Endometrial microvascular endothelial cells (primary cell): ENCODE data around the gene GNAI2. TPM values are rescaled to one million over a fixed set of nuclear protein-coding genes. Genes with fewer than 3 reads are reported as not detected.

ENCODE experiments used
- in situ Hi-C: cut with HindIII; loops from 2 replicates; pipeline ENCODE4 v1.10.0; 2017; ENCODE audit warnings: low sequenced_read_pairs, low pct_unique_long_range_greater_than_20kb; ENCODE audit errors: inconsistent ontology term
- total RNA-seq: library from RNA; depleted of rRNA; stranded (reverse); fragments of >200 nt; gene quantifications from one replicate; pipeline ENCODE4 v1.2.3, GENCODE V29; 2015; ENCODE audit errors: inconsistent ontology term

The GNAI2 gene
- total RNA-seq, 1 donor from 2014 or later: 611 TPM

- in situ Hi-C loops: loop anchor here (10.0 kb wide), 1 partner anchor 94 kb away; no protein-coding TSS in a partner anchor
These were observed 5.2 kb downstream of the GNAI2 start for GRCh38 chr3:50241163-50241562.

- in situ Hi-C loops: loop anchor here (10.0 kb wide), 1 partner anchor 93 kb away; no protein-coding TSS in a partner anchor
These were observed 5.8 kb downstream of the GNAI2 start for GRCh38 chr3:50241713-50242380.

GRCh38 chr3:50242381-50242770, 6.4 kb downstream of the GNAI2 start:
- in situ Hi-C loops: loop anchor here (10.0 kb wide), 1 partner anchor 92 kb away; no protein-coding TSS in a partner anchor

GRCh38 chr3:50242851-50243542, 7.0 kb downstream of the GNAI2 start:
- in situ Hi-C loops: loop anchor here (10.0 kb wide), 1 partner anchor 92 kb away; no protein-coding TSS in a partner anchor

GRCh38 chr3:50243543-50243895, 7.5 kb downstream of the GNAI2 start:
- in situ Hi-C loops: loop anchor here (10.0 kb wide), 1 partner anchor 91 kb away; no protein-coding TSS in a partner anchor

GRCh38 chr3:50244813-50245212, 8.8 kb downstream of the GNAI2 start:
- in situ Hi-C loops: loop anchor here (10.0 kb wide), 1 partner anchor 90 kb away; no protein-coding TSS in a partner anchor

- in situ Hi-C loops: loop anchor here (10.0 kb wide), 1 partner anchor 90 kb away; no protein-coding TSS in a partner anchor
These were observed 9.3 kb downstream of the GNAI2 start for GRCh38 chr3:50245251-50245745.

GRCh38 chr3:50245831-50246516, 10.0 kb downstream of the GNAI2 start:
- in situ Hi-C loops: loop anchor here (10.0 kb wide), 1 partner anchor 89 kb away; no protein-coding TSS in a partner anchor

GRCh38 chr3:50246517-50246954, 10.5 kb downstream of the GNAI2 start:
- in situ Hi-C loops: loop anchor here (10.0 kb wide), 1 partner anchor 88 kb away; no protein-coding TSS in a partner anchor

- in situ Hi-C loops: loop anchor here (10.0 kb wide), 1 partner anchor 86 kb away; no protein-coding TSS in a partner anchor
These were observed 12.4 kb downstream of the GNAI2 start for GRCh38 chr3:50248387-50248786.

- in situ Hi-C loops: loop anchor here (10.0 kb wide), 1 partner anchor 85 kb away; no protein-coding TSS in a partner anchor
These were observed 13.5 kb downstream of the GNAI2 start for GRCh38 chr3:50249457-50249856.

GRCh38 chr3:50250514-50250913, 14.5 kb downstream of the GNAI2 start:
- in situ Hi-C loops: no loop called here

GRCh38 chr3:50251220-50251619, 15.2 kb downstream of the GNAI2 start:
- in situ Hi-C loops: no loop called here

- in situ Hi-C loops: no loop called here
These were observed 18.7 kb downstream of the GNAI2 start for GRCh38 chr3:50254577-50255250.

GRCh38 chr3:50255251-50255615, 19.2 kb downstream of the GNAI2 start:
- in situ Hi-C loops: no loop called here

- in situ Hi-C loops: no loop called here
These were observed 21.2 kb downstream of the GNAI2 start for GRCh38 chr3:50256978-50257890.

- in situ Hi-C loops: no loop called here
These were observed 22.2 kb downstream of the GNAI2 start for GRCh38 chr3:50258029-50258680.
